IMR-90 (cell line): ENCODE measurements around the gene THEM4. TPM values are rescaled to one million over a fixed set of nuclear protein-coding genes. Genes with fewer than 3 reads are reported as not detected.

Experiments
- ATAC-seq: fragments of 200-7000 bp; cut with Tn5 transposase; 2 replicates; pipeline ENCODE4 v1.9.1; 2020; ENCODE audit warnings: low read depth, mild to moderate bottlenecking, moderate library complexity
- BruUV-seq: library from RNA; stranded (reverse); fragments of 400-500 nt; replicated peaks from 2 replicates; lab custom pipeline; 2021; lab: Mats Ljungman, UMichigan
- CTCF ChIA-PET: fragments of 300-600 bp; formaldehyde crosslinking; extraction: SDS; loops from one replicate; lab custom pipeline; 2021; ENCODE audit warnings: antibody characterized with exemption; lab: Yijun Ruan, JAX
- POLR2A ChIA-PET: fragments of 300-600 bp; sonication (Branson Sonifier 250); formaldehyde crosslinking; loops from one replicate; lab custom pipeline; 2022; ENCODE audit warnings: antibody characterized with exemption; ENCODE audit not compliant: unreplicated experiment; lab: Charles Lee
- DNase-seq: peaks from one replicate; pipeline ENCODE4 v3.0.0; 2013
- H2AFZ ChIP-seq: replicated peaks from 2 replicates; pipeline ENCODE3; 2013; ENCODE audit warnings: low read length, mild to moderate bottlenecking; ENCODE audit not compliant: poor library complexity
- H2AK5ac ChIP-seq: 2 replicates; pipeline ENCODE4 v1.6.1; 2013; ENCODE audit warnings: low read depth, low read length, inconsistent platforms
- H2AK9ac ChIP-seq: replicated peaks from 2 replicates; pipeline ENCODE3; 2013; ENCODE audit warnings: mild to moderate bottlenecking, low read depth, low read length, moderate library complexity; ENCODE audit not compliant: poor library complexity
- H2BK120ac ChIP-seq: 2 replicates; pipeline ENCODE4 v1.6.1; 2013; ENCODE audit warnings: low read depth, low read length, inconsistent platforms
- H2BK15ac ChIP-seq: 3 replicates; pipeline ENCODE4 v1.6.1; 2013; ENCODE audit warnings: low read depth, low read length, inconsistent platforms
- H2BK20ac ChIP-seq: 2 replicates; pipeline ENCODE4 v1.6.1; 2013; ENCODE audit warnings: low read depth, mild to moderate bottlenecking, inconsistent platforms, low read length, moderate library complexity
- H2BK5ac ChIP-seq: 2 replicates; pipeline ENCODE4 v1.6.1; 2013; ENCODE audit warnings: mild to moderate bottlenecking, low read depth, low read length, inconsistent platforms; ENCODE audit not compliant: poor library complexity, severe bottlenecking
- H3K14ac ChIP-seq: replicated peaks from 2 replicates; pipeline ENCODE4 v1.6.1; 2013; ENCODE audit warnings: low read depth, low read length, inconsistent platforms
- H3K18ac ChIP-seq: 2 replicates; pipeline ENCODE4 v1.6.1; 2013; ENCODE audit warnings: low read depth, low read length, control low read depth
- H3K23ac ChIP-seq: 2 replicates; pipeline ENCODE4 v1.6.1; 2013; ENCODE audit warnings: low read depth, low read length, inconsistent platforms
- H3K27ac ChIP-seq: 2 replicates; pipeline ENCODE4 v1.5.1; 2013; ENCODE audit warnings: mild to moderate bottlenecking, control low read depth, low read length; ENCODE audit not compliant: insufficient read depth
- H3K27me3 ChIP-seq: 2 replicates; pipeline ENCODE4 v1.6.1; 2013; ENCODE audit warnings: low read length; ENCODE audit not compliant: control insufficient read depth, insufficient read depth
- H3K36me3 ChIP-seq: 2 replicates; pipeline ENCODE4 v1.6.1; 2013; ENCODE audit warnings: low read length, mixed read lengths; ENCODE audit not compliant: control insufficient read depth, insufficient read depth
- H3K4ac ChIP-seq: 2 replicates; pipeline ENCODE4 v1.6.1; 2013; ENCODE audit warnings: low read depth, low read length, inconsistent platforms
- H3K4me1 ChIP-seq: 2 replicates; pipeline ENCODE4 v1.6.1; 2013; ENCODE audit warnings: low read length, mixed read lengths; ENCODE audit not compliant: control insufficient read depth, insufficient read depth
- H3K4me2 ChIP-seq: 2 replicates; pipeline ENCODE4 v1.6.1; 2013; ENCODE audit warnings: low read depth, mild to moderate bottlenecking, control low read depth, low read length, moderate library complexity
- H3K4me3 ChIP-seq: 2 replicates; pipeline ENCODE4 v1.5.1; 2013; ENCODE audit warnings: low read depth, mild to moderate bottlenecking, control low read depth, low read length, moderate library complexity; ENCODE audit not compliant: insufficient read depth
- H3K56ac ChIP-seq: 2 replicates; pipeline ENCODE4 v1.6.1; 2013; ENCODE audit warnings: low read length, inconsistent platforms; ENCODE audit not compliant: insufficient read depth; ENCODE audit errors: extremely low read depth
- H3K79me1 ChIP-seq, 2 experiments: 2 replicates each; pipeline ENCODE4 v1.6.1; 2013; ENCODE audit warnings: low read length in 2 of 2, inconsistent platforms in 1 of 2, low read depth in 1 of 2
- H3K9ac ChIP-seq: 2 replicates; pipeline ENCODE4 v1.6.1; 2013; ENCODE audit warnings: low read depth, low read length, control low read depth
- H3K9me1 ChIP-seq: 2 replicates; pipeline ENCODE4 v1.6.1; 2013; ENCODE audit warnings: low read length, inconsistent platforms; ENCODE audit not compliant: insufficient read depth
- H3K9me3 ChIP-seq: 2 replicates; pipeline ENCODE4 v1.6.1; 2013; ENCODE audit warnings: low read length; ENCODE audit not compliant: control insufficient read depth, insufficient read depth
- H4K20me1 ChIP-seq: 2 replicates; pipeline ENCODE4 v1.6.1; 2013; ENCODE audit warnings: low read length, inconsistent platforms; ENCODE audit not compliant: insufficient read depth
- H4K5ac ChIP-seq: 2 replicates; pipeline ENCODE4 v1.6.1; 2013; ENCODE audit warnings: mild to moderate bottlenecking, low read depth, low read length, control low read depth
- H4K8ac ChIP-seq, 2 experiments: 2 replicates each; pipeline ENCODE4 v1.6.1; 2013; ENCODE audit warnings: low read depth in 2 of 2, low read length in 2 of 2, control low read depth in 1 of 2, inconsistent platforms in 1 of 2
- H4K91ac ChIP-seq: 2 replicates; pipeline ENCODE4 v1.6.1; 2013; ENCODE audit warnings: low read depth, low read length, inconsistent platforms; ENCODE audit not compliant: insufficient read depth
- CEBPB ChIP-seq: IDR thresholded peaks from 2 replicates; pipeline ENCODE4 v1.6.1; 2012; ENCODE audit warnings: low read depth, low read length, improper control_type of control experiment
- ELK1 ChIP-seq: fragments of 150-350 bp; IDR thresholded peaks from 2 replicates; pipeline ENCODE4 v1.6.1; 2016; ENCODE audit warnings: low read depth, mild to moderate bottlenecking, low read length, moderate library complexity, borderline replicate concordance
- MAFK ChIP-seq: IDR thresholded peaks from 2 replicates; pipeline ENCODE4 v1.6.1; 2012; ENCODE audit warnings: low read depth, low read length, improper control_type of control experiment
- NFE2L2 ChIP-seq: fragments of 150-350 bp; IDR thresholded peaks from 2 replicates; pipeline ENCODE4 v1.6.1; 2016; ENCODE audit warnings: low read depth, mild to moderate bottlenecking, low read length
- POLR2A ChIP-seq: IDR thresholded peaks from 2 replicates; pipeline ENCODE4 v1.6.1; 2012; ENCODE audit warnings: mild to moderate bottlenecking, low read depth, low read length
- RFX5 ChIP-seq: IDR thresholded peaks from 2 replicates; pipeline ENCODE4 v1.8.0; 2012; ENCODE audit warnings: low read depth, mild to moderate bottlenecking, low read length, moderate library complexity
- SMC3 ChIP-seq: fragments of 150-350 bp; IDR thresholded peaks from 2 replicates; pipeline ENCODE4 v1.6.1; 2016; ENCODE audit warnings: low read depth, mild to moderate bottlenecking, antibody characterized with exemption, low read length, moderate library complexity
- WGBS, 2 experiments: methylation state at CpG; one replicate each; pipeline versions ENCODE4 v1.1.5 to v1.1.7; 2013; ENCODE audit warnings: missing lambda C conversion rate in 2 of 2; ENCODE audit not compliant: insufficient read length in 1 of 2; ENCODE audit errors: extremely low coverage in 2 of 2; 5-methylcytosine and 5-hydroxymethylcytosine counted together
- dilution Hi-C: fragments of 300-500 bp; cut with HindIII; formaldehyde crosslinking; loops from one replicate; pipeline ENCODE4 v1.14.3; 2018; ENCODE audit warnings: low sequenced_read_pairs; ENCODE audit not compliant: unreplicated experiment
- in situ Hi-C: fragments of 300-500 bp; cut with MboI; formaldehyde crosslinking; loops from 3 replicates; pipeline ENCODE4 v1.14.3; 2019; ENCODE audit warnings: low sequenced_read_pairs, inconsistent platforms, mixed read lengths
- intact Hi-C: fragments of 100-400 bp; cut with micrococcal nuclease; formaldehyde crosslinking; loops from 2 replicates; pipeline ENCODE4 v1.10.0; 2022
- polyA plus RNA-seq, 3 experiments: library from polyadenylated mRNA; depleted of rRNA; stranded (reverse); fragments of >200 nt; gene quantifications; 2 replicates each; pipeline ENCODE4 v1.2.3, GENCODE V29; 2012; ENCODE audit warnings: low replicate concordance in 1 of 3
- total RNA-seq: library from RNA; depleted of rRNA; stranded (reverse); fragments of >200 nt; gene quantifications from 2 replicates; pipeline ENCODE4 v1.2.3, GENCODE V29; 2012
- TF ChIP-seq, protein P1 (sequence below): conservative IDR thresholded peaks from 2 replicates; pipeline ENCODE4 v1.5.1; 2012; ENCODE audit warnings: mild to moderate bottlenecking, low read depth, low read length, improper control_type of control experiment

The THEM4 gene
- total and polyA plus RNA-seq, 2 of the 4 experiments (the other 2 are of a cell fraction), result 7.3 to 15.7 TPM

DNA sequence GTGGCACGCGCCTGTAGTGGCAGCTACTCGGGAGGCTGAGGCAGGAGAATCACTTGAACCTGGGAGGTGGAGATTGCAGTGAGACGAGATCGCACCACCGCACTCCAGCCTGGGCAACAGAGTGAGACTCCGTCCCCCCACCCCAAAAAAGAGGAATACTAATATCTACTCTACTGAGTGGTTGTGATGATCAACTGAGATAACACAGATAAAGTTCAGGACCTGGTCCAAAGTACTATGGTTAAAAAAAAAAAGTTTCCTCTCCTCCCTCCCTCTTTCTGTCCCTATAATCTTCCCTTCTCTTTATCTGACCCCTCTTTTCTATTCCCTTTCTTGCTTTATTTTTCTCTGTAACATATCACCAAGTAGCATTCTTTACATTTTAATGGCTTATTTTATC is 73.7 kb downstream of the THEM4 start:
- H2BK120ac ChIP-seq, result no peak overlapping the region
- H3K14ac ChIP-seq, result no peak overlapping the region
- H2BK5ac ChIP-seq, result no peak overlapping the region
- no peaks in the 10 kb centered on the region for H4K20me1 ChIP-seq
- no peak overlapping the region for H4K8ac ChIP-seq
- no peaks in the 10 kb centered on the region for H3K9me1 ChIP-seq
- no peak overlapping the region for H3K23ac ChIP-seq
- no peaks in the 10 kb centered on the region for H3K79me1 ChIP-seq
- ChIA-PET CTCF (no interaction called here), POLR2A (no interaction called here)
- H3K36me3 ChIP-seq, result no peaks in the 10 kb centered on the region
- no peak overlapping the region for H3K4ac ChIP-seq
- intact Hi-C loops (loop anchor here (5.0 to 10.0 kb wide), 2 partner anchors 73 to 291 kb away; partner anchors contain the start of genes MRPL9 and TUFT1), dilution Hi-C loops (no loop called here), in situ Hi-C loops (no loop called here)
- H3K18ac ChIP-seq, result no peak overlapping the region
- H3K4me1 ChIP-seq, result no peaks in the 10 kb centered on the region; the same call in 1 of the 2 replicates
- no peak overlapping the region for H2AFZ ChIP-seq
- BruUV-seq, result no TSS peak
- no peak overlapping the region for H4K91ac ChIP-seq
- H3K9me3 ChIP-seq, result no peaks in the 10 kb centered on the region
- H3K4me3 ChIP-seq, result no peak overlapping the region
- H3K56ac ChIP-seq, result no peak overlapping the region
- H2AK5ac ChIP-seq, result no peak overlapping the region
- no CpG with 5 or more reads among the region's 7 CpGs for WGBS, 2 experiments
- no peak overlapping the region for H2BK15ac ChIP-seq
- ATAC-seq (no peak), DNase-seq (no peak)
- H3K9ac ChIP-seq, result no peak overlapping the region
- no peak overlapping the region for H4K5ac ChIP-seq
- no peak overlapping the region for H2BK20ac ChIP-seq
- no peak overlapping the region for H3K27ac ChIP-seq
- no peak for TF ChIP-seq MAFK
- no peak for TF ChIP-seq SMC3
- no peak for TF ChIP-seq RFX5
- TF ChIP-seq CEBPB, result no peak
- TF ChIP-seq NFE2L2, result no peak
- TF ChIP-seq POLR2A, result no peak
- TF ChIP-seq, protein P1, sequence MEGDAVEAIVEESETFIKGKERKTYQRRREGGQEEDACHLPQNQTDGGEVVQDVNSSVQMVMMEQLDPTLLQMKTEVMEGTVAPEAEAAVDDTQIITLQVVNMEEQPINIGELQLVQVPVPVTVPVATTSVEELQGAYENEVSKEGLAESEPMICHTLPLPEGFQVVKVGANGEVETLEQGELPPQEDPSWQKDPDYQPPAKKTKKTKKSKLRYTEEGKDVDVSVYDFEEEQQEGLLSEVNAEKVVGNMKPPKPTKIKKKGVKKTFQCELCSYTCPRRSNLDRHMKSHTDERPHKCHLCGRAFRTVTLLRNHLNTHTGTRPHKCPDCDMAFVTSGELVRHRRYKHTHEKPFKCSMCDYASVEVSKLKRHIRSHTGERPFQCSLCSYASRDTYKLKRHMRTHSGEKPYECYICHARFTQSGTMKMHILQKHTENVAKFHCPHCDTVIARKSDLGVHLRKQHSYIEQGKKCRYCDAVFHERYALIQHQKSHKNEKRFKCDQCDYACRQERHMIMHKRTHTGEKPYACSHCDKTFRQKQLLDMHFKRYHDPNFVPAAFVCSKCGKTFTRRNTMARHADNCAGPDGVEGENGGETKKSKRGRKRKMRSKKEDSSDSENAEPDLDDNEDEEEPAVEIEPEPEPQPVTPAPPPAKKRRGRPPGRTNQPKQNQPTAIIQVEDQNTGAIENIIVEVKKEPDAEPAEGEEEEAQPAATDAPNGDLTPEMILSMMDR, result no peak
- no peak for TF ChIP-seq ELK1
- no peak overlapping the region for H3K4me2 ChIP-seq
- peaks cover 68% of the 10 kb centered on the region for H3K27me3 ChIP-seq
- H2AK9ac ChIP-seq, result no peak overlapping the region
